Measurements from ENCODE around the gene MYO5B. TPM values are rescaled to one million over a fixed set of nuclear protein-coding genes. Genes with fewer than 3 reads are reported as not detected.

The MYO5B gene
- total and polyA plus RNA-seq, 10 of the 15 experiments (the other 5 are each of a cell fraction or from before 2014, with no cell fraction given), result 2.5 to 4.5 (median 3.3) TPM

GRCh38 chr18:50154420-50154819 lies 40.5 kb downstream of the MYO5B start:
- SMC1A ChIA-PET (ENCODE audit: uncharacterized antibody, unreplicated experiment), result interaction anchor here (0.6 to 1.4 kb wide), 4 partner anchors 9 to 259 kb away, joined by 3 to 5 read pairs (median 4); no protein-coding TSS in a partner anchor
- 3% methylated on average over 2 of the region's 2 CpGs for WGBS (ENCODE audit: insufficient coverage, insufficient replicate concordance, low lambda C conversion rate, missing lambda C conversion rate)
- H3K4me3 ChIP-seq, result no peak overlapping the region
- H3K9me3 ChIP-seq (replicated peaks; ENCODE audit: control insufficient read depth, insufficient read depth, low read length), result no peaks in the 10 kb centered on the region
- H3K27me3 ChIP-seq (replicated peaks in 1 of 2; ENCODE audit: control insufficient read depth in 2 of 2, insufficient read depth in 2 of 2, low read length in 1 of 2), result no peaks in the 10 kb centered on the region; a peak in 1 of 4 replicates
- CTCF ChIA-PET, result interaction anchor here (1.1 to 2.2 kb wide), 4 partner anchors 8 to 47 kb away, joined by 3 to 6 read pairs (median 4); no protein-coding TSS in a partner anchor
- no peak for FAIRE-seq
- H3K9ac ChIP-seq (ENCODE audit: control insufficient read depth, insufficient read depth, low read length), result no peak overlapping the region
- H4K20me1 ChIP-seq (ENCODE audit: control insufficient read depth, insufficient read depth), result no peaks in the 10 kb centered on the region
- no peaks in the 10 kb centered on the region for H3K79me2 ChIP-seq (ENCODE audit: control insufficient read depth, insufficient read depth, low read length)
- BruUV-seq (replicated peaks), result no TSS peak
- no peak for DNase-seq (ENCODE audit: low read depth, low spot score)
- H3K4me1 ChIP-seq (ENCODE audit: control insufficient read depth, insufficient read depth, low read length), result no peaks in the 10 kb centered on the region
- RAD21 ChIA-PET (ENCODE audit: unreplicated experiment), result no interaction called here
- intact Hi-C loops (cut with micrococcal nuclease; ENCODE audit: unreplicated experiment), result no loop called here
- ATAC-seq, result no peak
- POLR2A ChIA-PET, result interaction anchor here (1.1 to 1.9 kb wide), 2 partner anchors 13 to 22 kb away, joined by 3 to 6 read pairs; no protein-coding TSS in a partner anchor
- no peak overlapping the region for H2AFZ ChIP-seq (ENCODE audit: control insufficient read depth, low read depth, low read length)
- H3K36me3 ChIP-seq (ENCODE audit: control insufficient read depth in 2 of 2, insufficient read depth in 2 of 2, low read length in 1 of 2), result no peaks in the 10 kb centered on the region
- no peak overlapping the region for H3K4me2 ChIP-seq (ENCODE audit: control insufficient read depth, insufficient read depth)
- in situ Hi-C loops (cut with MboI), result no loop called here
- H3K27ac ChIP-seq (ENCODE audit: control insufficient read depth, insufficient read depth), result no peak overlapping the region
- TF ChIP-seq ZNF622 (IDR thresholded peaks at IDR 0.05) (no peak), ZZZ3 (IDR thresholded peaks at IDR 0.05; ENCODE audit: control insufficient read depth, insufficient read length, low read depth) (no peak), TCF7 (IDR thresholded peaks at IDR 0.05; ENCODE audit: borderline replicate concordance) (no peak), SREBF1 (IDR thresholded peaks at IDR 0.05; ENCODE audit: low read length) (no peak), ZNF207 (IDR thresholded peaks at IDR 0.05; ENCODE audit: borderline replicate concordance) (no peak), RBBP5 (conservative IDR thresholded peaks at IDR 0.05) (no peak), POLR2AphosphoS5 (IDR thresholded peaks at IDR 0.05; ENCODE audit: low read length) (no peak), HCFC1 (IDR thresholded peaks at IDR 0.05; ENCODE audit: low read length) (no peak), SP1 (IDR thresholded peaks at IDR 0.05; ENCODE audit: low read depth, low read length) (no peak), TARDBP (IDR thresholded peaks at IDR 0.05; ENCODE audit: borderline replicate concordance) (no peak), ATF2 (IDR thresholded peaks at IDR 0.05; ENCODE audit: low read length) (no peak), ZSCAN29 (IDR thresholded peaks at IDR 0.05) (no peak), ZNF384 (IDR thresholded peaks at IDR 0.05; ENCODE audit: borderline replicate concordance, low read depth, low read length) (no peak), PAX5 (IDR thresholded peaks at IDR 0.05; ENCODE audit: borderline replicate concordance, low read depth, low read length) (no peak)
